NCI-H2171 treated with DMSO at 0.1 percent for 48 hours (cell line): ENCODE measurements around the gene RARS2.
"Not testable (repeated sequence)": the region's sequence is repeated elsewhere in the genome, so short reads cannot be mapped to it uniquely, and the experiment has no call there.

ENCODE experiments used
- DNase-seq: peaks from one replicate; lab custom pipeline; 2025; lab: John Stamatoyannopoulos, UW

Gene RARS2

DNA sequence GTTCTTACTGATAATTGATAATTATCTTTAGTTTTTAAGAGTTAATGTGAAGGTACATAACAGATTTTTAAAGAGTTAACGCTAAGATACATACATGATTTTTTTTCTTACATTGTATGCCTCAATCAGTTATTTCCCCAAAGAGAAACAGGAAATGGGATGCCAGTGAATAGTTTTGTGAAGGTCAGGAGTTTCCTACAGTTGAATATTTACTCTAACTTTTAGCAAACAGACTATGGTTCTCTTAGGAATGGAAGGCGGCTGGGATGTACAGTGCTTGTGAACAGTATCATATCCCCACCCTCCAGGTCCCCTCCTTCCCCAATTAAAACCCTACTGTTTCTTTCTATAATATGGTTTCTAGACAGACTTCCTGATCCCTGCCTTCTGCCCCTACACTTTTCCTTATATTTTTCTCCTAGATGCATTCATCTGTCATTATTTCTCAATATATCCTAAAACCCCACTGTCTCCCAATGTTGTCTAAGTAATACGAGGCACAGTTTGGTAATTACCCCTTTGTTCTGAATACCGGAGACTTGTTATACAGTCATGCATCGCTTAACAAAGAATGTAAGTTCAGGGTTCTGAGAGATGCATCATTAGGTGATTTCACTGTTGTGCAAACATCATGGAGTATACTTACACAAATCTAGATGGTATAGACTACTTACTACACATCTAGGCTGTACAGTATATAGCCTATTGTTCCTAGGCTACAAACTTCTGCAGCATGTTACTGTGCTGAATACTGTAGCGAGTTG, 87.8 kb downstream of the RARS2 start:
- DNase-seq, result no peak

DNA sequence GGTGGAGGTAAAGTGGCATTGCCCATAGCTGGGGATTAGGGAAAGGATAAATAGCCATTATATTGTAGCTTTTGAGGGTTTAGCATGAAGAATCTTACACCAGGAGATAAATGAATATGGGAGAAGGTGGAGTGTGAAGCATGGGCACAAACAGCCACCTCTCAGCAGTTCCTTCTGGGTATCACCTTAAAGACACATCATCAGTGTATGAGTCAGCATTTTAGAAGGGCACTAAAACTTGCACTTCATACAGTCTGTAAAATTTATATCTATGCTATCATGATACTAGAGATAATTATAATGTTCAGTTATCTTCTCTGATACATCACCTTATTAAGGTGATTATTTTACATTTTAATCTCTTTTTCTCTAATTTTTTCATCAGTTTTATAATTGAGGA, 91.7 kb downstream of the RARS2 start:
- no peak for DNase-seq

DNA sequence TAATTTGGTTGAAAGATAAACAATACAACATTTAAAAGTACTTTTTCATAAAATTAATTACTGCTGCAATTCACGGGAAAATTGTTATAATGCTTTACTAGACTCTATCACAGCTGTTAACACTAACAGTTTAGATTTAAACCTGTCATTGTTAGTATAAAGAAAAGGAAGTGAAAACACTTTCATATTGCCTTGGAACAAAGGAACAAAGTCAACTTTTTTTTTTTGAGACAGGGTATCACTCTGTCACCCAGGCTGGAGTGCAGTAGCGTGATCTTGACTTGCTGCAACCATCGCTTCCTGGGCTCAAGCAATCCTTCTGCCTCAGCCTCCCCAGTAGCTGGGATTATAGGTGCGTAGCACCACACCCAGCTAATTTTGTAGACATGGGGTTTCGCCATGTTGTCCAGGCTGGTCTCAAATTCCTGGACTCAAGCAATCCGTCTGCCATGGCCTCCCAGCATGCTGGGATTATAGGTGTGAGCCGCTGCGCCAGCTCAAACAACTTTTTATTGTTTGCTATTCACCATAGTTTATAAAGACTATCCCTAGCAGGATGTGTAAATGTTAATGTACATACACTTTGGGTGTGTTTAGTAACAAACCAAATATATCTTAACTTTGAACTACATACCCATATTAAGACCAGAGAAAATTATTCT, 94.9 kb downstream of the RARS2 start:
- no peak for DNase-seq

DNA sequence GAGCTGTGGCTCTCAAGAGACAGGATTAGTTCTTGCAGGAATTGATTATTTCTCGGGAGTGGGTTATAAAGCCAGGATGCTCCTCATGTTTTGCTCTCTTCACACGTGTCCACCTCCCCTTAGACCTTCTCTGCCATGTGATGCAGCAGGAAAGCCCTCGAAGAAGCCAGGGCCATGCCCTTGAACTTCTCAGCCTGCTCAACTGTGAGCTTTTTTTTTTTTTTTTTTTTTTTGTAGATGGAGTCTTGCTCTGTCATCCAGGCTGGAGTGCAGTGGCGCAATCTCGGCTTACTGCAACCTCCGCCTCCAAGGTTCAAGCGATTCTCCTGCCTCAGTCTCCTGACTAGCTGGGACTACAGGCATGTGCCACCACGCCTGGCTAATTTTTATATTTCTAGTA, 100.5 kb downstream of the RARS2 start:
- DNase-seq, result not testable (repeated sequence)

DNA sequence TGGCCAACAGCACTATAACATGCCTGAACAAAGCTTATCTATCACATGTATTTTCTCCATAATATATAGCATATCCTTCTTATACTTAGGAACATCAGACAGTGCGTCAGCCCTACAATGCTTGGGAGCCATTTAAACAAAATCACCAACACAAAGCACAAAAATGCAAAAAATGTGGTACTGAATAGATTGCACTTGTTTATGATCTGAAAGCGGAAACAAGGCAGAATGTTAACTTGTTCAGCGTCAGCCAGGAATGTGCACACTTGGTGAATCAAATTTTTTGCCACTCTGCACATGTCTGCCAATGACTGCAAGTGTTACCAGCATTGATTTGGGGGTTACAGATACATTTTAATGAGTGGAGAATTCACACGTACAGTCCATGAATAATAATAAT, 102.2 kb downstream of the RARS2 start:
- DNase-seq, result no peak

DNA sequence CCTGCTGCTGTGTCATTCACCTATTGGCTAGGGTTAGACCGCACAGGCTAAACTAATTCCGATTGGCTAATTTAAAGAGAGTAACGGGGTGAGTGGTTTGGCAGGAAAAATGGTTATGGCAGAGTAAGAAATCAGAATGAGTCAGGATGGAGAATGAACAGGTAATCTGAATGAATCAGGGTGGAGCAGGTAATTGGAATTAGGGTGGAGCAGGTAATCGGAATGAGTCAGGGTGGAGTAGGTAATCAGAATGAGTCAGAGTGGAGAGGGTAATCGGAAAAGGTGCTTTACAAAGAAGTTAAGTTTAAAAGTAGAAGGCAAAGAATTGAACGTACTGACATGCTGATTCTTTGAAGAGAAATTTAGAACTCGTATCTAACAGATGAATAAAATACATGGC, 105.3 kb downstream of the RARS2 start:
- no peak for DNase-seq

DNA sequence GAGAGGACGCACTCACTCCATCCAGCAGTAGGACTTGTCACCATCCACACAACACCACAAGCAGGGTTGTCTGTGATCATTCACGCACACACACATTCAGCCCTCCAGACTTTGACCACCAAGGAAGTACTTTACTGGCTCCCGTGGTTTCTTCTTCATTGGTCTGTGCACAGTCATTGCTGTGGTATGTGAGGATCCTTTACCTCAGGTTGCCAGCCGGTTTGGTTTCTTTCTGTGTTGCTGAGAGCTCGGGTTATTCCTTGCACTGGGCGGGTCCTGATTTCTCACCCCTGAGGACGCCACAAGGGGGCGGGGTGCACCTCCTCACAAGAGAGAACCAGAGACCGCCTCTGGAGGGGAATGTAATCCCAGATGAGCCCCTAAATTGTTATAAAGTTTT, 105.9 kb downstream of the RARS2 start:
- no peak for DNase-seq

DNA sequence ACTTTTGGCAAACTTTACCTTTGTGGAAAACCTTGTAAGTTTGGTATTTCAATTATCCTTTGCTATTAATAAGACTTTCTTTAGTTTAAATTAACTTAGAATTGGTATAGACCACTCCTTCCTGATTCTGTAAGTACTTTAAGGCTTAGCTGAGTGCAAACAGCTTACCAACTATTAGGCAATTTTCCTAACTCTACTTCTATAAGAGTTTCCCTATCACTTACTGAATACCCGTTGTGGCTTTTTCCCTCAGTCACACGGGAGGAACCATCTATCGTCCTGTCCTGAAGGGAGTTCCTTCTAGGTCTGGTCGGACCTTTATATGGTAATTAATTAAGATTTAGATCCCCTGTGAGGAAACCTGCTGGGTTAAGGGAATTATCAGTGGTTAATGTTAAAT, 107.4 kb downstream of the RARS2 start:
- no peak for DNase-seq

DNA sequence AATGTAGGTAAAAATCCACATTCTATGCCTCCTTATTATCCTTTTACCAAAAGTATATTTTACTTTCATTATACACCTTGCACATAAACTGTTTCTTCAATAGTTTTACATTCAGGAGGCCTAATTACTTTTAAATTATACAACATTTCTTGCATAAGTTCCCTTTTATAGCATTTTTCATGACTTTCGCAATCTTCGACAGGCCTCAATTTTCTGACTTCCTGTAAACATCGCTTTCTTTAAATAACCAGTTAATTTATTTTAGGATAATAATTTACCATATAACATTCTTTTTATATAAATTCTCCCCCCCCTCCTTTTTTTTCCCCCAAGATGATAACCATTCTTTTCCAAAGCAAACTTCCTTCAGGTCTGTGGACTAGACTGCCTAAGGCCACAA, 107.9 kb downstream of the RARS2 start:
- DNase-seq, result no peak

DNA sequence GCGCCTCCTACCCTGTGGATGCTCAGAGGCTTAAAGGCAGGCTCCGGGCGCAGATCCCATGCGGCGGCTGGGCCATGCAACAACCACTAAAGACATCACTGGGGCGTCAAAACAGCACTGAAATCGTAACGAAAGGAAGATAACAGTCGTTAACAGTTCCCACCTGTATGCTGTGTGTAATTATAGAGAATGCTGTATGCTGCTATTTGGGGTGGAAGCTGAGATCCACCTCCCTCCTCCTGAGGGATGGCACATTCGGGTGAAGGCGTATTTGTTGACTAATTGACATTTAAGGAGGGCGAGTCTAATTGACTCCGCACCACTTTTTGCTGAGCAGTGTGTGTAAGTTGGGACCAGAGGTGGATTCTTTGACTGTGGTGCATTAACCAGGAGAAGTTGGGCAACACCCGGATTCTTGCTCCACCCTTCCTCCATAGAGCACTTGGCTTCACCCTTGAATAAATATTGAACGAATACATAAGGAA, 116.3 kb downstream of the RARS2 start:
- peak; percentile 67 for DNase-seq

DNA sequence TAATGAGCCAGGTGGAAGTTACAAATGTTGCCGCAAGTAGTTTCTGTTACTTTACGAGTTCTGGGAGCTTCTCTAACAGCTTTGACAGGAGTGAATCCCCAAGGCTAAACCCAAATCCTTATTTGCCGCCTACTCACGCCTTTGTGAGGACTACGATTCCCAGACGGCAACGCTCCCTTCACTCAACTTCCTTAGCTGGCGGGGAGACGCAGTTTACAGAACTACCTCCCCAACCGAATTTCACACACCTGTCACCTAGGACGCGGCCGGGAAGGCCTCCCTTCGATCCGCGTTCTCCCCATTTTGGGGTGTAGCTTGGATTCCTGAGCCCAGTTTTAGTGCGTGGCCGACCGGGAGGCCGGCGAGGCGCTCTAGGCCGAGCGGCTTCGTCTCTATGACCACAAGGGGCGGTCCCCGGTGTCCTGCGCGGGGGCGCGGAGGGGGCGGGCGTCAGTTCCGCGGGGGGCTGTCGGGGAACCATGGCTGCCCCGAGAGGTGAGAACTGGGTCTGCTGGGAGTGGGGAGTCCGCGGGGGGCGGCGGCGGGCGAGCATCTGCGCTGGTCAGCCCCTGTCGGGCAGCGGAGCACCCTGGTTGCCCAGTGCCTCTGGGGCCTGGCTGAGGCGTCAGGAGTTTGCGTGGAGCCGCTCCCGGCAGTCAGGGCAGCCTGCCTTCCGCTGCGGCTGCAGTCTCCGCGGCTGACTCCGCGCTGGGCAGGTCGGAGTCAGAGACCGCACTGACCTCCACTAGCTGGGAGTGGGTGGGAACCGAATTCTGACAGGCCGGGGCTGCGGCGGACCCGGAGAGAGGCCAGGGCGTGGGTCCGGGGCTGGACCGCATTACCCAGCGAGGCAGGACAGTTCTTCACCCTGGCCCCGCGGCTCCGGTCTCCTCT, 117.0 kb downstream of the RARS2 start, which contains the start of gene SLC35A1:
TSS of gene SLC35A1 (plus strand) at position 450 of the 894 bp plus-strand sequence. CDS start at position 480, 30 bp downstream.
- DNase-seq, result peak; percentile 83

DNA sequence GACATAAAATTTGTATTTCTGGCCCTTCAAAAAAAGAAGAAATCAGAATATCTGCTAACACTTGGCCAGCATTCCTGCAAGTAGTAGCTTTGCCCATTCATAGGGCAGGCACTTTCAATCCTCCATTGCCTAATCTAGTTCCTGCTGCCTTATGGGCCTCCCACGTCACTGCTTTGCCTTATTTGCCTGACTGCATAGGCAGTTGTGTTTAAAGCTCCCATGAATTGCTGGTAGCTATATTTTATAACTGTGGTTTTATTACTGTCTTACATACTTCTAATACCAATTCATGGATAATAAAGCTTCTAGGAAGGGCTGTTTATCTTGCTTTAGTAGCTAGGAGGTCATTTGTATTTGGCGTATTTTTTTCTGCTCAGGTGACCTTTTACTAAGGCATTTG, 124.7 kb downstream of the RARS2 start:
- no peak for DNase-seq
